Measurements from ENCODE around the gene DNAJB9.

- TF ChIP-seq POLR2A (IDR thresholded peaks at IDR 0.05; ENCODE audit: low read depth, low read length) (no peak), POLR2AphosphoS5 (IDR thresholded peaks at IDR 0.05; ENCODE audit: low read depth, low read length) (no peak)
Measured at GRCh38 chr7:108557191-108557590, 12.5 kb upstream of the DNAJB9 start.

Measured in GM12892 (cell line).